Measurements from ENCODE around the gene NEU2.
"Not testable (repeated sequence)": the region's sequence is repeated elsewhere in the genome, so short reads cannot be mapped to it uniquely, and the experiment has no call there.

Gene NEU2

DNA sequence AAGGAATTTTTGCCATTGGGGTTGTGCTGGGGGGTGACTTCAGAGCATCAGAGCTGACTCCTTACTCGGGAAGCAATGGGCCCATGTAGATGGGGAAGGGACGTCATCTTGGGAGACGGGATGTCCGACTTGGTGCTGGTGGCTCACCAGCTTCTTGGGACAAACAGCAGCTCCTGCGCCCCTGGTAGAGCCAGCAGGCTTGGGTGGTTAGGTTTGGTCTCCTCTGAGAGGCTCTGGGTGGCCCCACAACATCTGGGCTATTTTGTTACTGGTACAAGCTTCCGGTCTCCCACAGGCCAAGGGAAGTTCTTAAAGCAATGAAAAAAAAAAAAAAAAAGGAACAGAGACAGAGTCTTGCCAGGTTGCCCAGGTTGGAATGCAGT, 21.2 kb upstream of the NEU2 start:
- DNase-seq (ENCODE audit: low spot score): no peak
- TF ChIP-seq, protein P1, sequence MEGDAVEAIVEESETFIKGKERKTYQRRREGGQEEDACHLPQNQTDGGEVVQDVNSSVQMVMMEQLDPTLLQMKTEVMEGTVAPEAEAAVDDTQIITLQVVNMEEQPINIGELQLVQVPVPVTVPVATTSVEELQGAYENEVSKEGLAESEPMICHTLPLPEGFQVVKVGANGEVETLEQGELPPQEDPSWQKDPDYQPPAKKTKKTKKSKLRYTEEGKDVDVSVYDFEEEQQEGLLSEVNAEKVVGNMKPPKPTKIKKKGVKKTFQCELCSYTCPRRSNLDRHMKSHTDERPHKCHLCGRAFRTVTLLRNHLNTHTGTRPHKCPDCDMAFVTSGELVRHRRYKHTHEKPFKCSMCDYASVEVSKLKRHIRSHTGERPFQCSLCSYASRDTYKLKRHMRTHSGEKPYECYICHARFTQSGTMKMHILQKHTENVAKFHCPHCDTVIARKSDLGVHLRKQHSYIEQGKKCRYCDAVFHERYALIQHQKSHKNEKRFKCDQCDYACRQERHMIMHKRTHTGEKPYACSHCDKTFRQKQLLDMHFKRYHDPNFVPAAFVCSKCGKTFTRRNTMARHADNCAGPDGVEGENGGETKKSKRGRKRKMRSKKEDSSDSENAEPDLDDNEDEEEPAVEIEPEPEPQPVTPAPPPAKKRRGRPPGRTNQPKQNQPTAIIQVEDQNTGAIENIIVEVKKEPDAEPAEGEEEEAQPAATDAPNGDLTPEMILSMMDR (IDR thresholded peaks at IDR 0.05; ENCODE audit: extremely low read depth, missing control alignments): no peak

GRCh38 chr2:233011702-233012131, 20.8 kb upstream of the NEU2 start:
- DNase-seq (ENCODE audit: low spot score): no peak
- TF ChIP-seq, protein P1 (IDR thresholded peaks at IDR 0.05; ENCODE audit: extremely low read depth, missing control alignments): no peak

GRCh38 chr2:233012301-233012971, 20.0 kb upstream of the NEU2 start:
- TF ChIP-seq, protein P1 (IDR thresholded peaks at IDR 0.05; ENCODE audit: extremely low read depth, missing control alignments): no peak

DNA sequence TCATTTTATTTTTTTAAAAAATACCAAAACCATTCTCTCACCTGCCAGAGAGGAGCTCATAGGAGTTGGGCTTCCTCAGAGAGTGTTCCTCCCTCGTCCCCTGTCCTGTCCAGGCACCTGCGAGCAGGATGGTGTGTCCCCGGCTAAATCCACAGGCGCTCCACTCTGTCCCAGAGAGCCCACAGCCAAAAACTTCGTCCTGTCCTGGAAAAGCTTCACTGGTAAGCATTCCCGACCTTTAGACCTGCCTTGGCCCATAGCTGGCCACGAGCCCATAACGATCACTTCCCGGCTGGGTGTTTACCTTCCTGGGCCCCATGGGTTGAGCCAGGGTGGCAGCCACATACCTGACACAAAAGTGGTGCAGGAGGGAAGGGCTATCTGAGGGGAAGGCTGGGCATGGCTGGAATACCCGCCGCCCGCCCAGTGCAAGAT, 19.4 kb upstream of the NEU2 start, which contains the start of gene NGEF:
Gene NGEF, minus strand, starts transcription at position 230 of the 435 bp plus-strand sequence. CDS start 38,366 bp downstream, outside the sequence.
- TF ChIP-seq, protein P1 (IDR thresholded peaks at IDR 0.05; ENCODE audit: extremely low read depth, missing control alignments): no peak
- no peak for DNase-seq (ENCODE audit: low spot score)

More at GRCh38 chr2:233012301-233012971, 20.0 kb upstream of the NEU2 start:
- no peak for DNase-seq (ENCODE audit: low spot score)

- TF ChIP-seq, protein P1 (IDR thresholded peaks at IDR 0.05; ENCODE audit: extremely low read depth, missing control alignments): no peak
- no peak for DNase-seq (ENCODE audit: low spot score)
These were observed 18.8 kb upstream of the NEU2 start for GRCh38 chr2:233013650-233014049.

DNA sequence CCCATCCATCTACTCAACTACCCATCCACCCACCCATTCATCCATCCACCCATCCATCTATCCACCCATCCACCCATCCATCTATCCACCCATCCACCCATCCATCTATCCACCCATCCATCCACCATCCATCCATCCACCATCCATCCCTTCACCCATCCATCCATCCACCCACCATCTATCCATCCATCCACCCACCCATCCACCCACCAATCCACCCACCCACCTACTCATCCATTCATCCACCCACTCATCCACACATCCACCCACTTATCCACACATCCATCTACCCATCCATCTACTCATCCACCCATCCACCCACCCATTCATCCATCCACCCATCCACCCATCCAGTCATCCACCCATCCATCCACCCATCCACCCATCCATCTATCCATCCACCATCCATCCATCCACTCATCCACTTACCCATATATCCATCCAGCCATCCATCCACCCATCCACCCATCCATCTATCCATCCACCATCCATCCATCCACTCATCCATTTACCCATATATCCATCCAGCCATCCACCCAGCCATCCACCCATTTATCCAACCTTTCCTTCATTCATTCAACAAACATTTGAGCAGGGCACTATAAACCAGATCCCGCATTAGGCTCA, 17.3 kb upstream of the NEU2 start:
- no peak for DNase-seq (ENCODE audit: low spot score)
- TF ChIP-seq, protein P1 (IDR thresholded peaks at IDR 0.05; ENCODE audit: extremely low read depth, missing control alignments): no peak

- TF ChIP-seq, protein P1 (IDR thresholded peaks at IDR 0.05; ENCODE audit: extremely low read depth, missing control alignments): no peak
- DNase-seq (ENCODE audit: low spot score): no peak
These were observed 14.5 kb upstream of the NEU2 start for GRCh38 chr2:233017947-233018346.

DNA sequence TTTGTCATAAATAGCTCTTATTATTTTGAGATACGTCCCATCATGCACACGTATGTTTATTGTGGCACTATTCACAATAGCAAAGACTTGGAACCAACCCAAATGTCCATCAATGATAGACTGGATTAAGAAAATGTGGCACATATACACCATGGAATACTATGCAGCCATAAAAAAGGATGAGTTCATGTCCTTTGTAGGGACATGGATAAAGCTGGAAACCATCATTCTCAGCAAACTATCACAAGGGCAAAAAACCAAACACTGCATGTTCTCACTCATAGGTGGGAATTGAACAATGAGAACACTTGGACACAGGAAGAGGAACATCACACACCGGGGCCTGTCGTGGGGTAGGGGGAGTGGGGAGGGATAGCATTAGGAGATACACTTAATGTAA, 12.9 kb upstream of the NEU2 start:
- not testable (repeated sequence) for DNase-seq (ENCODE audit: low spot score)
